ENCODE data around the gene MIB1.

Gene MIB1

GRCh38 chr18:21889570-21889969 is 149.0 kb downstream of the MIB1 start:
- DNase-seq (ENCODE audit: low read depth in 1 of 2, low spot score in 1 of 2) = no peak

- no peak for DNase-seq (ENCODE audit: low read depth in 1 of 2, low spot score in 1 of 2)
Observed at GRCh38 chr18:21894619-21895367, 154.2 kb downstream of the MIB1 start.

- no peak for DNase-seq (ENCODE audit: low read depth in 1 of 2, low spot score in 1 of 2)
Observed at GRCh38 chr18:21896732-21897336, 156.2 kb downstream of the MIB1 start.

GRCh38 chr18:21897811-21898210 is 157.2 kb downstream of the MIB1 start:
- no peak for DNase-seq (ENCODE audit: low read depth in 1 of 2, low spot score in 1 of 2)

- DNase-seq (ENCODE audit: low read depth in 1 of 2, low spot score in 1 of 2) = no peak
Observed at GRCh38 chr18:21900605-21901352, 160.2 kb downstream of the MIB1 start.

- no peak for DNase-seq (ENCODE audit: low read depth in 1 of 2, low spot score in 1 of 2)
Observed at GRCh38 chr18:21901423-21901945, 160.9 kb downstream of the MIB1 start.

- DNase-seq (ENCODE audit: low read depth in 1 of 2, low spot score in 1 of 2) = no peak
Observed at GRCh38 chr18:21903709-21904108, 163.1 kb downstream of the MIB1 start.

- no peak for DNase-seq (ENCODE audit: low read depth in 1 of 2, low spot score in 1 of 2)
Observed at GRCh38 chr18:21904856-21905255, 164.3 kb downstream of the MIB1 start.

- no peak for DNase-seq (ENCODE audit: low read depth in 1 of 2, low spot score in 1 of 2)
Observed at GRCh38 chr18:21907451-21907850, 166.9 kb downstream of the MIB1 start.

GRCh38 chr18:21908711-21909110 is 168.1 kb downstream of the MIB1 start:
- no peak for DNase-seq (ENCODE audit: low read depth in 1 of 2, low spot score in 1 of 2)

GRCh38 chr18:21910906-21911305 is 170.3 kb downstream of the MIB1 start:
- no peak for DNase-seq (ENCODE audit: low read depth in 1 of 2, low spot score in 1 of 2)

GRCh38 chr18:21911551-21911950 is 171.0 kb downstream of the MIB1 start:
- no peak for DNase-seq (ENCODE audit: low read depth in 1 of 2, low spot score in 1 of 2)

- no peak for DNase-seq (ENCODE audit: low read depth in 1 of 2, low spot score in 1 of 2)
Observed at GRCh38 chr18:21912339-21913239, 172.0 kb downstream of the MIB1 start.

GRCh38 chr18:21914739-21915319 is 174.2 kb downstream of the MIB1 start:
- DNase-seq (ENCODE audit: low read depth in 1 of 2, low spot score in 1 of 2) = no peak

GRCh38 chr18:21915546-21915945 is 175.0 kb downstream of the MIB1 start:
- DNase-seq (ENCODE audit: low read depth in 1 of 2, low spot score in 1 of 2) = no peak

- no peak for DNase-seq (ENCODE audit: low read depth in 1 of 2, low spot score in 1 of 2)
Observed at GRCh38 chr18:21916594-21916993, 176.0 kb downstream of the MIB1 start.

GRCh38 chr18:21918693-21919092 is 178.1 kb downstream of the MIB1 start:
- no peak for DNase-seq (ENCODE audit: low read depth in 1 of 2, low spot score in 1 of 2)

All from stimulated activated CD4-positive, alpha-beta T cell treated with anti-CD3 and anti-CD28 coated beads, Interleukin-15, amount 100 ng/mL, for 1 hour (primary cell).